Suprapubic skin (tissue), 4 donors: Measurements from ENCODE around the gene C16orf95.

Experiments used
- EP300 ChIP-seq: sonication (generic); formaldehyde crosslinking; IDR thresholded peaks from one replicate; pipeline ENCODE4 v1.6.1; 2017; ENCODE audit warnings: antibody characterized with exemption
- POLR2A ChIP-seq, 2 donors: fragments of 450-650 bp; IDR thresholded peaks; one replicate each; pipeline ENCODE4 v1.6.1; 2017; ENCODE audit warnings: antibody characterized with exemption in 2 of 2, mild to moderate bottlenecking in 2 of 2, moderate library complexity in 2 of 2
- POLR2AphosphoS5 ChIP-seq, 3 donors: sonication (generic); formaldehyde crosslinking; IDR thresholded peaks; one replicate each; pipeline ENCODE4 v1.6.1; 2017; ENCODE audit warnings: antibody characterized with exemption in 3 of 3
- TF ChIP-seq, protein P1 (sequence below), 2 donors: fragments of 200-600 bp in 1 of 2; fragments of 450-650 bp in 1 of 2; sonication (generic) in 1 of 2; IDR thresholded peaks; one replicate each; pipeline ENCODE4 v1.5.1; 2016 to 2019; ENCODE audit warnings: antibody characterized with exemption in 2 of 2, mild to moderate bottlenecking in 1 of 2, moderate library complexity in 1 of 2

- TF ChIP-seq POLR2A (IDR thresholded peaks at IDR 0.05) (no peak), POLR2AphosphoS5 (IDR thresholded peaks at IDR 0.05) (no peak), EP300 (no peak)
- TF ChIP-seq, protein P1, sequence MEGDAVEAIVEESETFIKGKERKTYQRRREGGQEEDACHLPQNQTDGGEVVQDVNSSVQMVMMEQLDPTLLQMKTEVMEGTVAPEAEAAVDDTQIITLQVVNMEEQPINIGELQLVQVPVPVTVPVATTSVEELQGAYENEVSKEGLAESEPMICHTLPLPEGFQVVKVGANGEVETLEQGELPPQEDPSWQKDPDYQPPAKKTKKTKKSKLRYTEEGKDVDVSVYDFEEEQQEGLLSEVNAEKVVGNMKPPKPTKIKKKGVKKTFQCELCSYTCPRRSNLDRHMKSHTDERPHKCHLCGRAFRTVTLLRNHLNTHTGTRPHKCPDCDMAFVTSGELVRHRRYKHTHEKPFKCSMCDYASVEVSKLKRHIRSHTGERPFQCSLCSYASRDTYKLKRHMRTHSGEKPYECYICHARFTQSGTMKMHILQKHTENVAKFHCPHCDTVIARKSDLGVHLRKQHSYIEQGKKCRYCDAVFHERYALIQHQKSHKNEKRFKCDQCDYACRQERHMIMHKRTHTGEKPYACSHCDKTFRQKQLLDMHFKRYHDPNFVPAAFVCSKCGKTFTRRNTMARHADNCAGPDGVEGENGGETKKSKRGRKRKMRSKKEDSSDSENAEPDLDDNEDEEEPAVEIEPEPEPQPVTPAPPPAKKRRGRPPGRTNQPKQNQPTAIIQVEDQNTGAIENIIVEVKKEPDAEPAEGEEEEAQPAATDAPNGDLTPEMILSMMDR (IDR thresholded peaks at IDR 0.05) = no peak
Measured at GRCh38 chr16:87340198-87340597, 23.0 kb upstream of the C16orf95 start.
